WTC11 (cell line): ENCODE measurements around the gene E2F2. TPM values are rescaled to one million over a fixed set of nuclear protein-coding genes. Genes with fewer than 3 reads are reported as not detected.

Experiments
- ATAC-seq: fragments of 200-7000 bp; cut with Tn5 transposase; 2 replicates; pipeline ENCODE4 v1.10.0; 2021; ENCODE audit warnings: mild to moderate bottlenecking, moderate library complexity
- CTCF ChIA-PET: fragments of 300-600 bp; sonication (Branson Sonifier 250); formaldehyde crosslinking; loops from one replicate; lab custom pipeline; 2021; ENCODE audit warnings: antibody characterized with exemption; lab: Charles Lee
- POLR2A ChIA-PET: fragments of 350-600 bp; sonication (Branson Sonifier 250); formaldehyde crosslinking; loops from one replicate; lab custom pipeline; 2021; ENCODE audit warnings: antibody characterized with exemption; lab: Charles Lee
- DNase-seq: peaks from one replicate; pipeline ENCODE4 v3.0.0; 2021; ENCODE audit warnings: low spot score
- H3K27ac Mint-ChIP-seq: 2 replicates; pipeline ENCODE4 v1.8.0; 2021; ENCODE audit warnings: mixed read lengths
- H3K27me3 Mint-ChIP-seq: 2 replicates; pipeline ENCODE4 v1.8.0; 2021; ENCODE audit warnings: low read depth, mild to moderate bottlenecking, moderate library complexity, mixed read lengths
- H3K36me3 Mint-ChIP-seq: 2 replicates; pipeline ENCODE4 v1.8.0; 2021; ENCODE audit warnings: mixed read lengths
- H3K4me1 Mint-ChIP-seq: 2 replicates; pipeline ENCODE4 v1.8.0; 2022; ENCODE audit warnings: mixed read lengths
- H3K4me3 Mint-ChIP-seq: 2 replicates; pipeline ENCODE4 v1.8.0; 2021; ENCODE audit warnings: mild to moderate bottlenecking, moderate library complexity, mixed read lengths
- H3K9me3 Mint-ChIP-seq: 2 replicates; pipeline ENCODE4 v1.8.0; 2021; ENCODE audit warnings: mixed read lengths
- ATF6 ChIP-seq: sonication (generic); formaldehyde crosslinking; IDR thresholded peaks from 2 replicates; pipeline ENCODE4 v1.8.1; 2023; ENCODE audit warnings: mild to moderate bottlenecking, missing genetic modification reagents
- CDX4 ChIP-seq: fragments of 250-450 bp; sonication (Bioruptor Pico); IDR thresholded peaks from 2 replicates; pipeline ENCODE4 v1.9.0; 2021; ENCODE audit warnings: moderate library complexity, mild to moderate bottlenecking, inconsistent platforms, borderline replicate concordance
- ESRRA ChIP-seq: sonication (generic); formaldehyde crosslinking; IDR thresholded peaks from 2 replicates; pipeline ENCODE4 v1.8.1; 2022; ENCODE audit warnings: mild to moderate bottlenecking, missing genetic modification reagents, borderline replicate concordance
- ETV6 ChIP-seq: sonication (generic); formaldehyde crosslinking; IDR thresholded peaks from 2 replicates; pipeline ENCODE4 v1.8.1; 2022; ENCODE audit warnings: mild to moderate bottlenecking, missing genetic modification reagents
- FOXK1 ChIP-seq: sonication (generic); formaldehyde crosslinking; IDR thresholded peaks from 2 replicates; pipeline ENCODE4 v1.8.0; 2022; ENCODE audit warnings: mild to moderate bottlenecking, moderate library complexity, missing genetic modification reagents
- FOXP1 ChIP-seq: sonication (generic); formaldehyde crosslinking; IDR thresholded peaks from 2 replicates; pipeline ENCODE4 v1.8.0; 2022; ENCODE audit warnings: missing genetic modification reagents, mild to moderate bottlenecking, moderate library complexity, borderline replicate concordance
- GABPB1 ChIP-seq: sonication (generic); formaldehyde crosslinking; IDR thresholded peaks from 2 replicates; pipeline ENCODE4 v1.8.1; 2023; ENCODE audit warnings: mild to moderate bottlenecking, missing genetic modification reagents
- HMGA2 ChIP-seq: fragments of 250-450 bp; sonication (Bioruptor Pico); IDR thresholded peaks from 2 replicates; pipeline ENCODE4 v1.4.0; 2021; ENCODE audit warnings: mild to moderate bottlenecking, moderate library complexity
- JAZF1 ChIP-seq: fragments of 250-450 bp; sonication (Bioruptor Pico); IDR thresholded peaks from 2 replicates; pipeline ENCODE4 v1.9.0; 2021; ENCODE audit warnings: moderate library complexity, mild to moderate bottlenecking, inconsistent platforms
- NR2C2 ChIP-seq: sonication (generic); formaldehyde crosslinking; IDR thresholded peaks from 2 replicates; pipeline ENCODE4 v1.8.0; 2022; ENCODE audit warnings: mild to moderate bottlenecking, missing genetic modification reagents
- NR3C1 ChIP-seq: sonication (generic); formaldehyde crosslinking; conservative IDR thresholded peaks from 2 replicates; pipeline ENCODE4 v1.8.1; 2023; ENCODE audit warnings: low read depth, mild to moderate bottlenecking, missing genetic modification reagents
- OVOL2 ChIP-seq: fragments of 250-450 bp; sonication (Bioruptor Pico); IDR thresholded peaks from 2 replicates; pipeline ENCODE4 v1.9.0; 2021; ENCODE audit warnings: mild to moderate bottlenecking, borderline replicate concordance
- RELA ChIP-seq: sonication (generic); formaldehyde crosslinking; IDR thresholded peaks from 2 replicates; pipeline ENCODE4 v1.8.1; 2022; ENCODE audit warnings: missing genetic modification reagents, mild to moderate bottlenecking, borderline replicate concordance
- SP1 ChIP-seq: sonication (generic); formaldehyde crosslinking; conservative IDR thresholded peaks from 2 replicates; pipeline ENCODE4 v1.8.1; 2022; ENCODE audit warnings: missing genetic modification reagents
- USF1 ChIP-seq: sonication (generic); formaldehyde crosslinking; IDR thresholded peaks from 2 replicates; pipeline ENCODE4 v1.8.0; 2022; ENCODE audit warnings: mild to moderate bottlenecking, missing genetic modification reagents
- ZNF138 ChIP-seq: sonication (generic); formaldehyde crosslinking; conservative IDR thresholded peaks from 2 replicates; pipeline ENCODE4 v1.8.1; 2022; ENCODE audit warnings: mild to moderate bottlenecking, moderate library complexity, missing genetic modification reagents
- ZNF232 ChIP-seq: sonication (generic); formaldehyde crosslinking; IDR thresholded peaks from 2 replicates; pipeline ENCODE4 v1.8.0; 2022; ENCODE audit warnings: mild to moderate bottlenecking, missing genetic modification reagents
- ZNF396 ChIP-seq: fragments of 250-450 bp; sonication (Bioruptor Pico); IDR thresholded peaks from 2 replicates; pipeline ENCODE4 v1.8.0; 2021; ENCODE audit warnings: mild to moderate bottlenecking, moderate library complexity, borderline replicate concordance
- total RNA-seq: library from RNA; stranded (reverse); gene quantifications from 3 replicates; pipeline ENCODE4 v1.2.3, GENCODE V29; 2021
- TF ChIP-seq, protein P1 (sequence below): sonication (generic); formaldehyde crosslinking; IDR thresholded peaks from 2 replicates; pipeline ENCODE4 v1.8.1; 2023; ENCODE audit warnings: mild to moderate bottlenecking, moderate library complexity, missing genetic modification reagents
- TF ChIP-seq, protein P2 (sequence below): sonication (generic); formaldehyde crosslinking; IDR thresholded peaks from 2 replicates; pipeline ENCODE4 v1.8.1; 2023; ENCODE audit warnings: mild to moderate bottlenecking, missing genetic modification reagents
- TF ChIP-seq, protein P3 (sequence below): sonication (generic); formaldehyde crosslinking; IDR thresholded peaks from 2 replicates; pipeline ENCODE4 v1.8.1; 2022; ENCODE audit warnings: mild to moderate bottlenecking, missing genetic modification reagents, moderate library complexity, borderline replicate concordance
- TF ChIP-seq, protein P4 (sequence below): fragments of 250-450 bp; sonication (Bioruptor Pico); IDR thresholded peaks from 2 replicates; pipeline ENCODE4 v2.1.2; 2022; ENCODE audit warnings: mild to moderate bottlenecking, moderate library complexity

E2F2 gene
- total RNA-seq, 1 experiment from 2014 or later, result 5.6 TPM

GRCh38 chr1:23548704-23549143 is 17.7 kb upstream of the E2F2 start:
- POLR2A ChIA-PET, result no interaction called here
- H3K27me3 Mint-ChIP-seq, result no peaks in the 10 kb centered on the region
- no peaks in the 10 kb centered on the region for H3K36me3 Mint-ChIP-seq
- TF ChIP-seq ZNF396 (CRISPR knock-in tag), result no peak
- no peak for TF ChIP-seq CDX4 (CRISPR knock-in tag)
- TF ChIP-seq, protein P1, sequence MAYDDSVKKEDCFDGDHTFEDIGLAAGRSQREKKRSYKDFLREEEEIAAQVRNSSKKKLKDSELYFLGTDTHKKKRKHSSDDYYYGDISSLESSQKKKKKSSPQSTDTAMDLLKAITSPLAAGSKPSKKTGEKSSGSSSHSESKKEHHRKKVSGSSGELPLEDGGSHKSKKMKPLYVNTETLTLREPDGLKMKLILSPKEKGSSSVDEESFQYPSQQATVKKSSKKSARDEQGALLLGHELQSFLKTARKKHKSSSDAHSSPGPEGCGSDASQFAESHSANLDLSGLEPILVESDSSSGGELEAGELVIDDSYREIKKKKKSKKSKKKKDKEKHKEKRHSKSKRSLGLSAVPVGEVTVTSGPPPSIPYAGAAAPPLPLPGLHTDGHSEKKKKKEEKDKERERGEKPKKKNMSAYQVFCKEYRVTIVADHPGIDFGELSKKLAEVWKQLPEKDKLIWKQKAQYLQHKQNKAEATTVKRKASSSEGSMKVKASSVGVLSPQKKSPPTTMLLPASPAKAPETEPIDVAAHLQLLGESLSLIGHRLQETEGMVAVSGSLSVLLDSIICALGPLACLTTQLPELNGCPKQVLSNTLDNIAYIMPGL (CRISPR knock-in tag), result no peak
- TF ChIP-seq JAZF1 (CRISPR knock-in tag), result no peak
- TF ChIP-seq SP1 (CRISPR knock-in tag), result no peak
- no peak for TF ChIP-seq FOXP1 (CRISPR knock-in tag)
- TF ChIP-seq, protein P2, sequence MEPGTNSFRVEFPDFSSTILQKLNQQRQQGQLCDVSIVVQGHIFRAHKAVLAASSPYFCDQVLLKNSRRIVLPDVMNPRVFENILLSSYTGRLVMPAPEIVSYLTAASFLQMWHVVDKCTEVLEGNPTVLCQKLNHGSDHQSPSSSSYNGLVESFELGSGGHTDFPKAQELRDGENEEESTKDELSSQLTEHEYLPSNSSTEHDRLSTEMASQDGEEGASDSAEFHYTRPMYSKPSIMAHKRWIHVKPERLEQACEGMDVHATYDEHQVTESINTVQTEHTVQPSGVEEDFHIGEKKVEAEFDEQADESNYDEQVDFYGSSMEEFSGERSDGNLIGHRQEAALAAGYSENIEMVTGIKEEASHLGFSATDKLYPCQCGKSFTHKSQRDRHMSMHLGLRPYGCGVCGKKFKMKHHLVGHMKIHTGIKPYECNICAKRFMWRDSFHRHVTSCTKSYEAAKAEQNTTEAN, result no peak
- no peak for TF ChIP-seq NR2C2 (CRISPR knock-in tag)
- no peak for TF ChIP-seq ATF6 (CRISPR knock-in tag)
- no peak for TF ChIP-seq ZNF138 (CRISPR knock-in tag)
- TF ChIP-seq HMGA2 (CRISPR knock-in tag), result no peak
- no peak overlapping the region for H3K4me3 Mint-ChIP-seq
- ATAC-seq, result peak; percentile 36
- H3K27ac Mint-ChIP-seq, result no peak overlapping the region
- peaks cover 45% of the 10 kb centered on the region for H3K4me1 Mint-ChIP-seq
- CTCF ChIA-PET, result interaction anchor here (0.8 to 13.3 kb wide), 7 partner anchors 10 to 170 kb away, joined by 3 to 341 read pairs (median 6); partner anchors contain the start of gene ID3
- no peak for DNase-seq
- no peaks in the 10 kb centered on the region for H3K9me3 Mint-ChIP-seq

DNA sequence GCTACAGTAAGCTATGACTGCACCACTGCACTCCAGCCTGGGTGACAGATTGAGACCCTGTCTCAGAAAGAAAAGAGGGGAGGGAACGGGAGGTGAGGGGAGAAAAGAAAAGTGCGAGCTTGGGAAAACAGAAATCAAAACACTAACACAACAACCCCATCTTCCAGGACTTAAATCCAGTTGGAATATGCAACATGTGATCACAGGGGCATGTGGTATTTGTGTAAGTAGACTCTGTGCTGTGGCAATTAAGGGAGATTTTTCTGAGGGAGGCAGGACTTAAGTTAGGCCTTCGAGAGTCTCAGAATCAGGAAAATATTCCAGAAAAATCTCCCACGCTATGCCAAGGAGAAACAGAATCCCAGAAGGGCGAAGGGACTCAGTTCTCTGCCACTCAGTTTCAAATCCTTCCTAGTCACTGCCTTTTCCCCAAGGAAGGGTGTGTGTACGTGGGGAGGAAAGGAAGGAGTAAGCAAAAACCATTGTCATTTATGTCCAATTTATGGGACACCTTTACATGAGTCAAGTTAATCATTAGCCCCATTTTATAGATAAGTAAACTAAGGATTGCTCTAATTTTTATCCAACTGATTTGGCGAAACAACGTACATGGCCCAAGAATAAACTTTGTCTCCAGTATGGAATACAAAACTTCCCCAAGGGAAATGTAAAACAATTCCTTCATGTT is 16.0 kb upstream of the E2F2 start:
- H3K36me3 Mint-ChIP-seq, result no peaks in the 10 kb centered on the region
- ATAC-seq (no peak), DNase-seq (no peak)
- ChIA-PET CTCF (interaction anchor here (0.6 to 8.1 kb wide), 7 partner anchors 9 to 171 kb away, joined by 3 to 201 read pairs (median 3); no protein-coding TSS in a partner anchor), POLR2A (interaction anchor here (0.7 to 1.5 kb wide), 3 partner anchors 11 to 90 kb away, joined by 3 to 11 read pairs (median 4); no protein-coding TSS in a partner anchor)
- no peak overlapping the region for H3K4me3 Mint-ChIP-seq
- H3K4me1 Mint-ChIP-seq, result peaks cover 30% of the 10 kb centered on the region
- H3K27ac Mint-ChIP-seq, result no peak overlapping the region
- no peaks in the 10 kb centered on the region for H3K27me3 Mint-ChIP-seq
- H3K9me3 Mint-ChIP-seq, result no peaks in the 10 kb centered on the region
- TF ChIP-seq NR3C1 (no peak), FOXK1 (CRISPR knock-in tag) (no peak), ESRRA (no peak), ETV6 (CRISPR knock-in tag) (no peak), OVOL2 (CRISPR knock-in tag) (no peak), USF1 (CRISPR knock-in tag) (no peak), ZNF232 (CRISPR knock-in tag) (no peak), RELA (CRISPR knock-in tag) (no peak), GABPB1 (CRISPR knock-in tag) (no peak), JAZF1 (CRISPR knock-in tag) (no peak)
- TF ChIP-seq, protein P3, sequence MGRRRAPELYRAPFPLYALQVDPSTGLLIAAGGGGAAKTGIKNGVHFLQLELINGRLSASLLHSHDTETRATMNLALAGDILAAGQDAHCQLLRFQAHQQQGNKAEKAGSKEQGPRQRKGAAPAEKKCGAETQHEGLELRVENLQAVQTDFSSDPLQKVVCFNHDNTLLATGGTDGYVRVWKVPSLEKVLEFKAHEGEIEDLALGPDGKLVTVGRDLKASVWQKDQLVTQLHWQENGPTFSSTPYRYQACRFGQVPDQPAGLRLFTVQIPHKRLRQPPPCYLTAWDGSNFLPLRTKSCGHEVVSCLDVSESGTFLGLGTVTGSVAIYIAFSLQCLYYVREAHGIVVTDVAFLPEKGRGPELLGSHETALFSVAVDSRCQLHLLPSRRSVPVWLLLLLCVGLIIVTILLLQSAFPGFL (CRISPR knock-in tag), result no peak
- TF ChIP-seq, protein P1 (CRISPR knock-in tag), result no peak
- TF ChIP-seq, protein P4, sequence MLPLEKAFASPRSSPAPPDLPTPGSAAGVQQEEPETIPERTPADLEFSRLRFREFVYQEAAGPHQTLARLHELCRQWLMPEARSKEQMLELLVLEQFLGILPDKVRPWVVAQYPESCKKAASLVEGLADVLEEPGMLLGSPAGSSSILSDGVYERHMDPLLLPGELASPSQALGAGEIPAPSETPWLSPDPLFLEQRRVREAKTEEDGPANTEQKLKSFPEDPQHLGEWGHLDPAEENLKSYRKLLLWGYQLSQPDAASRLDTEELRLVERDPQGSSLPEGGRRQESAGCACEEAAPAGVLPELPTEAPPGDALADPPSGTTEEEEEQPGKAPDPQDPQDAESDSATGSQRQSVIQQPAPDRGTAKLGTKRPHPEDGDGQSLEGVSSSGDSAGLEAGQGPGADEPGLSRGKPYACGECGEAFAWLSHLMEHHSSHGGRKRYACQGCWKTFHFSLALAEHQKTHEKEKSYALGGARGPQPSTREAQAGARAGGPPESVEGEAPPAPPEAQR (CRISPR knock-in tag), result no peak
